ENCODE measurements around the gene PHACTR3.

DNA sequence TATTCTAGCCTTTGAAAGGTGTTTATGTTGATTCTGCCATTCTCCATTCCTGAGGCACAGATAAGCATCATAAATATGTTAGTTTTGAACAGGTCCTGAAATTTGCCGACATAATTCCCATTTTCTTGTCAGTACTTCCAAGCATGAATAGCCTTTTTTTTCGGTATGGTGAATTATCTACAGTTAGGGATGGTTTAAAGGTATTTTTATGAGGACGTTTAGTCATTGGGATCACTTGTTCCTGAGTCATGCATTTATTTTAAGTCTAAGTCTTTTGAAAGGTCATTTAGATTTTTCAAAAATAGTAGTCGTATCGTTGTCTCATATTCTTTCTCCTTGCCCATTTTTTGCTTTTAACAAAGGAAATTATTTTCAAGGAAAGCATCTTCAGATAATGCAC is 98.7 kb downstream of the PHACTR3 start:
- TF ChIP-seq CTCF (IDR thresholded peaks at IDR 0.05) = no peak
- TF ChIP-seq POLR2A (IDR thresholded peaks at IDR 0.05) = no peak

All from tibial nerve (tissue), 3 donors.